GM18511 (cell line): ENCODE results near the gene CIAO2B.
"Not testable (repeated sequence)": the region's sequence is repeated elsewhere in the genome, so short reads cannot be mapped to it uniquely, and the experiment has no call there.

Experiments used
- ATAC-seq: cut with Tn5 transposase; IDR thresholded peaks from one replicate; pipeline ENCODE4 v1.9.1; 2021; ENCODE audit warnings: mild to moderate bottlenecking, moderate library complexity; ENCODE audit not compliant: unreplicated experiment

CIAO2B gene

DNA sequence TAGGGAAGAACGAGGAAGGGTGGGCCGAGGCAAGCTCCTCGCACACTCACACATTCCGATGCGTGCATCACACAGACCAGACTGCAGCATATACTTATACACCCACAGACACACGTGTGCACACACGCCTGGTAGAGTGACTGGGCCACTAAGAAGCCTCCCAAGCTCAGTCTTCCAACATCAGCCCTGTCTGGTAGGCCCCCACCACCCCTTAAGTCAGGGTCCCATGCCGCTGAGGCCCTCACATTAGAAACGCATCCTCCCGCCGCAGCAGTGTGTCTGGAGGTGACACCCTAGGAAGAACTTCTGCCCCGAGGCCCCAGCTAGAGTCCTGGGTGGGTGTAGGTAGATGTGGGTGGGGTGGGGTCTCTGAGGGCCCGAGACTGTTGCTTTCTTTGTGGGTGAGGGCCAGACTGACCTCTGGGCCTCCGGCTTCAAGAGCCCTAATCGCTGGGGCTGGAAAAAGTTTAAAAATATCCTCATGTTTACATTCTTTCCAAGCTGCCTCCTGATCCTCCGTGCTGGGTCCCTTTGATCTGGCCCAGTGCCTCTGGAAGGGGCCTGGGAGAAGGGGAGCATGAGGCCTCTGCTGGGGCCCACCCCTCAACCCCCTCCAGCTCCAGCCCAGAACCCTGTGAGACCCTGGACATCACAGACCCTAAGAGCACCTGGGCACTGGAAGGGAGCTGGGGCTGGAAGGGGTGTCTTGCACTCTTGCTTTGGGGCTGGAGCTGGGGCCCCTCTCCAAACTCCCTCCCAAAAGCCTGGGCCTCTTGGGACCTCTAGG is 29.2 kb downstream of the CIAO2B start:
- no peak for ATAC-seq

DNA sequence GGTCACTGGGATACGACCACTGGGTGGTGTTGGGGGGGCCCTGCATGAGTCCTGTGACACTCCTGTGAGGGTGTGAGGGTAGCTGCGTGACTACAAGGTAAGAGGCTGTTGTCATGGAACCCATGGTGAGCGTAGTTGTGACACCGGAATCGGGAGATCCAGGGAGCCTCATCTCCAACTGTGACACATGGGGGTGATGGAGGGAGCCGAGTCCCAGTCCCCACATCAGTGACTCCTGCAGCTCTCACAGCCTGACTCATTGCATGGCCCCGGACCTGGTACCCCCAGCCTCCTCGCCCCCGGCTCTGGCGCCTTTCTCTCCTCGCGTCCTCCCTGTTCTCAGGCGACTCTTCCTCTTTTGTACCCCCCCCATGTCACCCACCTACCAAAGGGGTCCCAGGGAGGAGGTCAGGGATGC is 29.8 kb downstream of the CIAO2B start:
- ATAC-seq, result no peak

DNA sequence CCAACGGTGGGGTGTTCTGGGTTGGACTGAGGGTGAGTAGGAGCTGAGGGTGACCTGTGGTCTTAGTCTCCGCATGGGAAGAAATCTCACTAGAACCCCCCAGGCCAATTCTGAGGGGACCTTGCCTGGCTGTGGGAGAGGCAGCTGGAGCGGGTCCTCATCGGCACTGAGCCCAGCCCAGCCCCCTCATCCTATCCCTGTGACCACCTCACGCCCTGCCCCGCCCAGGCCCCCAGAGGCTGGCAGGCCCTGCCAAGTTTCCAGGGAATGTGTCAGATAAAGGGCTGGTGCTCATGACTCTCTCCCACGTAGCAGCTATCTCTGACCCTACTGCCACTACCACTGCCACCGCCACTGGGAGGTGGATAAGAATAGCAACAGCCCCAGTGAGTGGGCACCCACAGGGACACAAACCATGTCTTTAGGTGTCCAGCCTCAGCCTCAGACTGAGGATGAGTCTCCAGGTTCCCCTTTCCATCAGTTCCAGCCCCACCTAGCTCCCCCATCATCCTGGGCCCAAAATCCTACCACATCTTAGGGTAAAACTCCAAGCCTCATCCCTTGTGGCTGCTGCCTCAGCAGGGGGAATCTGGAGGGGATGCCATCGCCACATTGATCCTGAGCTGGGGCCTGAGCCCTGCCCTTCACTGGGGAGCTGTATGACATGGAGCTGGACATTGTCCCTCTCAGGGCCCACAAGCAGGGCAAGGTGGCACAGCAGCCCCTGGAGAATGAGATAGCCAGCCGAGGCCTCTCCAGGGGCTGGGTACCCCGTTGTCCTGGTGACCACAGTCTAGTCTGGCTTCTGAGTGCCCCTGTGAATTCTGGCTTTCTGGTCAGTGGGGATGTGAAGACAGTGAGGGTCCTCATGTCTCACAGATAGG is 30.4 kb downstream of the CIAO2B start:
- ATAC-seq, result no peak

DNA sequence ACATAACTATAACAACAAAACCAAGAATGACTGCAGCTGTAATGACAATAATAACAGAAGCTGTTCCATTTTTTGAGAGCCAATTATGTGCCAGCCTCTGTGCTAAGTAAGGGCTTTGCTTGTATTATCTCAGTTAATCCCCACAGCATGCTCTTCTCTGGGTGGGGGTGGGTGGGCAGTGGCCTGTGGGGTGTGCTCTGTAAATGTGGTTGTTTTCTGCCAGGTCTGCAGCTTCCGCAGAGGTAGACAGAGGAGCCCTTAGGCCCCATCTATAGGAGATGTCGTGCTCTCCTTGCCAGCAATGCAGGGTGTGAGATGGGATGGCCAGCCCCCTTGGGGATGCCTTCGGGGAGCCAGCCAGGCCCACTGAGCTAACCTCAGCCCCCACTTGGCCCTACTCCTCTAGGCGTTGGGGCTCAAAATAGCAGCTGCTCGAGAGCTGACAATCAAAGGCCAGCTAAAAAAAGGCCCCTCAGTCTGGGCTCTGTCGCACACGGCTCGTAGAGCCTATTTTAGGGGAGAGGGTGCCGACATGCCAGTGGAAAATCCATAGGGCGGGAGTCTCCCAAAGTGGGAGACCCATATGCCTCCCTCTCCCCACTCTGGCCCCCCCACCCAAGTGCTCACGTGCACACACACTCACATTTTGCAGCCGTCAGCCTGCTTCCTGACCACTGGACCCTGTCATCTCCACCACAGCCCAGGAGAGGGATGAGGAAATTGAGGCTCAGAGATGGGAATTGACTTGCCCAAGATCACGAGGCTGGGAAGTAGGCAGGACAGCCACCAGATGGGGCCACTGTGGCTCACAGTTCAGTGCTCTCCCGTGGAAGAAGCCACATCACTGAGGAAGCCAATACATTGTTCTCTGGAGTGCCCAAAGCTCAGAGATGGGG is 31.3 kb downstream of the CIAO2B start:
- no peak for ATAC-seq

DNA sequence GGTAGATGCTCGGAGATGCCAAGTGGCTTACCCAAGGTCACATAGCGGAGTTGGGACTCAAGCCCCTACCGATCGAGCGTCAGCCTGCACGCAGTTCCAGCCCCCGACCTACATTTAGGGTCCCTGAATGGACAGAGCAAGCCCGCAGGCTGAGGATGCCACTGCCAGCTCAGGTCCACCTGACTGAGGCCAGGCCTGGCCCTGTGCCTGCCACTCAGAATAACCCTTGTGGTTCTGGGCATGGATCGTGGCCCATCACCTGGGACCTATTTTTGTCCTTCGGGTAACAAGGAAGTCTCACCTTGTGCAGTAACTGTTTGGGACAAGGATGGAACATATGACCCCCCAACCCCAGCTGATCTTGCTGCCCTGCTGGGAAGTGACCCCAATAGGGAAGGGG is 32.6 kb downstream of the CIAO2B start:
- ATAC-seq, result no peak

DNA sequence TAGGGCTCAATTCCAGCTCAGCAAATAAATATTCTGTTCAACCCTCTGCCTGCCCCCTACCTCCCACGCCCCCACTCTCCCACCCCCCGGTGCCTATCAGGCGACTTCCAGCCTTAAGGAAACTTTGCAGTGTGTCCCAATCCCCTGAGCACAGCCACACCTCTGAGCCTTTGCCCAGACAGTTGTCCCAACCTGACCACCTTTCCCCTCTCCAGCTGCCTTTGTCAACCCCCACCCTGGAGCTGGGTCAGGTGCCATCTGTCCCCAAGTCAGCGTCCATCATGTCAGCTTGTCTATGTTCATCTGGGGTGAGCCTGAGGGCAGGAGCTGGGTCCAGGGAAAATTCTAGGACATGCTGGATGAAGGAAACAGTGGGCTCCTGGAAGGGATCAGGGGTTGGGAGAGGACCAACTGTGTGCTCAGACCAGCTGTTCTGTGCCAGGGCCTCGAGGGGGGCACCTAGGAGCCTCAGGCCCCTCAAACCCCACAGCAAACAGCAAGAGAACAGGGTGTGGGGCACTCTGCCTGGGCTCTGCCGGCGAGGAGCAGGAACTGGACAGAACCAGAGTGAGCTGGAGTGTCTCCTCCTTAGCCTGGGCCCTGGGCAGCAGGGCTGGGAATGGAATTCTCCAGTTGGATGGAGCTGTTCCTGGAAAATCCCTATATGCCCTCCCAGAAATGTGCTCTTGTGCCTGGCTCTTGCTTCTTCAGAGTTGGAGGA is 33.3 kb downstream of the CIAO2B start:
- ATAC-seq, result no peak

DNA sequence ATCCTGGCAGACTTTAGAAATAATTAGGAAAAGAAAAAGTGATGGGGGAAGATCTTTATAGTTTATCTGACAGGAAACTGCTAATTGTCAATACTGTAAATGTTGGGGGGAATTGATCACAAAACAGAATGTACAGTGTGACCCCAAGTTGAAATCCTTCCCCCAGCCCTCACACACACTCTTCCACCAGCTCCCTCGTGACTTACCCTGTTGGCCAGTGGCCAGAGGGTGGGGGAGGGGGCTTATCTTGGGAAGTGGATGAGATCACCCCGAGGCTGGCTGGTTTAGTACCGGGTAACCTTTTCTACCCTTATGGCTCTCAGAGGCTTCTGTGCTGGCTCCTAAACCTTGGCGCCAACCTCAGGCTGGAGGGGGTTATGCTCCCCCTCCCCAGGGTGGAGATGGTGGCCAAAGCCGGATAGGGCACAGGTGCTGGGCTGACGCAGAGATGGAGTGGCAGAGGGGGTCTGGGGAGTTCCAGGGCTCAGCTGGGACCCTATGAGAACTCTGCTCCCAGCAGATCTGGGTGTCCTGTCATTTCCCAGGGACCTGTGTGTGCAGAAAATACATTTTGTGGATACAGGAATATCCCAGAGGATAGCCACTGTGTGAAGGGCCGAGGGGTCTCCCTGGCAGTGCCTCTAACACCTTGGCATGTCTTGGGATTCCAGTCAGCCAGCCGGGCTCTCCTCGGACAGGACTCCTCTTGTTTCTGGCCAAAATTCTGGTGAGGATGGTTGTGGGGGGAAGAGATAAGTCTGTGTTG is 34.1 kb downstream of the CIAO2B start:
- ATAC-seq, result no peak

DNA sequence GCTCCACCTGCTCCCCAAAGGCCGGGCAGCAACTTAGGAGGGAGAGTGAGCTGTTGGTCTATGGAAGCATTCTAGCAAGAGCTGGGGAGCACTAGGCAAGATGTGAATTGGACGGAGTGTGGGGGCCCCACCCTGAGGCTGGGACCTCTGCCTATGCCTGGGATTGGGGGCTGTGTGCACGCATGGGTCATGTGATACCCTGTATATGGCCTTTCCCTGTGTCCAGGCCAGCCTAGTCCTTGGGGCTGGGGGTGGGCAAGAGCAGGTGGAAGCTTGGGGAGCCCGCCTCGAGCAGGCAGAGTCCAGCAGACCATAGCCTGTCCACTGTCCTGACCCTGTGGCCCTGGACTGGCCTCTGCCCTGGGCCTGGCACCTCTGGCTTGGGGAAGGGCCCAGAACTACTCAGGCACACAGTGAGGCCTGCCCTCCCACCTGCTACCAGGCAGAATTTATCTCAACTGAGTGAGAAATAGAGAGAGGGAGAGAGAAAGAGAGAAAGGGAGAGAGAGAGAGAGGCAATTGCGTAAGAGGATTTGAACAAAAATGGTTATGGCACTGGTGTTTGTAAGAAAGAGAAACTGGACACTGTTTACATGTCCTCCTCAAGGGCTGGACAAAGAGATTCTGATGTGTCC is 34.8 kb downstream of the CIAO2B start:
- ATAC-seq, result no peak

DNA sequence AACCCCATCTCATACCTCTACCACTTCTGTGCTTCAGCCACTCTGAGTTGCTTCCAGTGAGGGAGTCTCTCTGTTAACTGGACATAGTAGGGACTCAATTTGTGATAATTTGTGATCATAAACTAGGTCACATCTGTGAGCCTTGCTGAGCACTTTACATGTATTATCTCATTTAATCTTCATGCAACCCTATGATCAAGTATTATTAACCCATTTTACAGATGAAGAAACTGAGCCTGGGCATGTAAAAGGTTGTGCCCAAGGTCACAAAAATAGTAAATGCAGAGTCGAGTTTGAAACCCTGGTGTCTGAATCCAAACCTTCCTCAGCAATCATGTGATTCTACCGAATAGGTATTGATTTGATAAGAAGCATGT is 35.3 kb downstream of the CIAO2B start:
- ATAC-seq, result no peak

DNA sequence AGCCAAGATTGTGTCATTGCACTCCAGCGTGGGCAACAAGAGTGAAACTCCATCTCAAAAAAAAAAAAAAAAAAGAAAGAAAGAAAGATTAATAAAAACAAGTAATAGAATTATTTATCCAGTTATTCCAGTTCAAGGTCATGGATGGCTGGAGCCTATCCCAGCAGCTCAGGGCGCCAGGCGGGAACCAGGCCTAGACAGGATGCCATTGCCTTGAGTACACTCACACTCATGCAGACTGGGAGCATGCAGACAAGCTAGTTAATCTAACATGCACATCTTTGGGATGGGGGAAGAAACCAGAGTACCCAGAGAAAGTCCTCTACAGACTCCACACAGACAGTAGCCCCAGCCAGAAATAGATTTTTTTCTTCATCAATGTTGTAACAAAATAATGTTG is 36.0 kb downstream of the CIAO2B start:
- no peak for ATAC-seq

DNA sequence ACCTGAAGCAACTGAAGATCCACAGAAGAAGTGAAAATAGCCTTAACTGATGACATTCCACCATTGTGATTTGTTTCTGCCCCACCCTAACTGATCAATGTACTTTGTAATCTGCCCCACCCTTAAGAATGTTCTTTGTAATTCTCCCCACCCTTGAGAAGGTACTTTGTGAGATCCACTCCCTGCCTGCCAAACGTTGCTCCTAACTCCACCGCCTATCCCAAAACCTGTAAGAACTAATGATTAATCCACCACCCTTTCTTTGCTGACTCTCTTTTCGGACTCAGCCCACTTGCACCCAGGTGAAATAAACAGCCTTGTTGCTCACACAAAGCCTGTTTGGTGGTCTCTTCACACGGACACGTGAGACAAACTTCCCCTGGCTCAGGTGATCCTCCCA is 37.5 kb downstream of the CIAO2B start:
- not testable (repeated sequence) for ATAC-seq

DNA sequence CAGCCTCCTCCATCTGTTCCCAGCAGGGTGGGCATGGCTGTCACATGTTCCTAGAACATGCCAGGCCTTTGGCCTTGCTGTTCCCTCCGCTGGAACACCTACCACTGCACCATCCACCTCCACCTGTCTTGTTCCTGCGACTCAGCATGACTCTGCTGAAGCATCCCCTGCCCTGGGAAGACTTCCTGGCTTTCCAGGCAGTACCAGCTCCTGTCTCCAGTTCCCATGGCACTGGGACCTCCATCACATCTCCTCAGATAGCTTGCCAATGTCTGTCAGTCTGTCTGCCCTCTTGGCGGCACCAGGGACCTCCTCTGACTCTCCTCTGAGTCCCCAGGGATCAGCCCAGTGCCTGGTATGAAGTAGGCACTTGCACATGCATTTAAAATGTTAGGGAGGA is 38.2 kb downstream of the CIAO2B start:
- ATAC-seq, result no peak

DNA sequence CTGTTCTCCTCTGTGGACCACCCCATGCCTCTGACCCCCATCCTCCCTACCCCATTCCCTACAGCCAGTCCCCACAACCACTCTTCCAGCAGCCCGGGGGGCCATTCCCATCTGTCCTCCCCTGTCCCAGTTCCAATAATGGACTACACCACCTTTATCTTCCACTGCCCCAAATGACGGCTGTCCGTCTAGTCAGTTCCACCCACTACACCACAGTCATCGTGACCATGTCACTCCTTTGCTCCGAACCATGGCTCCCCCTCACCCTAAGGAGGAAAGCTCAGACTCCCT is 38.6 kb downstream of the CIAO2B start:
- ATAC-seq, result no peak

DNA sequence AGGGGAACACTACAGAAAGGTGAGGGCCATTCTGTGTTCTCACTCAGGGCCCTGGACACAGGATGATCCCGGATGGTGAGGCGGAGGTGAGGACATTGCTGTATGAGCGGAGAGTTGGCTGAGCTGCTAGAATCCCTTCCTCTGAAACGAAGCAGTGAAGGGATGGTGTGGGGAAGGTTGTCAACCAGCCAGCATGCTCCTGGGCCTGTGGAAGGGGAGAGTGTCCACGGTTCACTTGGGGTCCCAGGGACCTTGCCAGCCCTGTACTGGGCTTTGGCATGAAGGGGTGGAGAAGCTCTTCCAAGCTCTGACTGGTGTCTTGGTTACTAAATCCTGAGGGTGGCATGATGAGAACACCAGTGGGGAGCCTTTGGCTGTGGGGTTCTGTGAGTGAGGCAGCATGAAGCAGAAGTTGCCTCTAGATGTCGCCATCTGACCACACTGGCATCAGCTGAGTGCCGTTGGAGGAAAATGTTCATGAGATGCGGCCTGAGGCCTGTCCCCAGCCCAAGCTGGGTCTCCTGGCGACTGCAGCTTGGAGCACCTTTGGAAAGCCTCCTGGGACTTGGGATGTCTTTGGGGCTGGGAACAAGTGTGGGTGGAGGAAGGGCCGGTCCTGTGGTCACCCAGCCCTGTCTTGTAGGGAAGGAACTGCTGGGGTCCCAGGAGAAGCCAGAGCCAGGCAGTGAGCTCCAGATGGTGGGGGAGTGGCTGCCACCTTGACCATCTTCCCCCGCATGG is 39.1 kb downstream of the CIAO2B start:
- ATAC-seq, result peak; percentile 59

DNA sequence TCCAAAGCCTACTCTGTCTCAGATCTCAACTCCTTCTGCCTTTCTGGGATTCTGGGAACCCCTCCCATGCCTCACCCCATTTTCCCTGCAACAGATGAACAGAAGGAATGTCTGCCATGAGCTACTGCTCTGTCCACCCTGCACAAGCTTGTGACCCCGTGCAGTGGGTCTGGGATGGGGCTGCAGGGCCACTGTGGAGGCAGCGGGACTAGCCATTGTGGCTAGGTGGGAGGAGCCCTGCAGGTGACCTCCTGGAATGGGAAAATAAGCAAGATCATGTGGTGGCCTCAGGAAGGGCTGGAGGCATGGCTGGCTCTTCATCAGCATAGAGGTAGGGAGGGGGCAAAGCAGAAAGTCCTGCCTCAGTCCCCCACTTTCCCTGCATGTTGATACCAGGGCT is 40.1 kb downstream of the CIAO2B start:
- no peak for ATAC-seq

DNA sequence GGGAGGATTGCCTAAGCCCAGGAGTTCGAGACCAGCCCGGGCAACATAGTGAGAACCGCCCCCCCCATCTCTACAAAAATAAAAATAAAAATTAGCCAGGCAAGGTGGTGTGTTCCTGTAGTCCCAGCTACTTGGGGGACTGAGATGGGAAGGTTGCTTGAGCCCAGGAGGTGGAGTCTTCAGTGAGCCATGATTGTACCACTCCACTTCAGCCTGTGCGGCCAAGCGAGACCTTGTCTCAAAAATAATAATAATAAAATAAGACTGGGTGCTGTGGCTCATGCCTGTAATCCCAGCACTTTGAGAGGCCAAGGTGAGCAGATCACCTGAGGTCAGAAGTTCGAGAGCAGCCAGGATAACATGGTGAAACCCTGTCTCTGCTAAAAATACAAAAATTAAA is 42.4 kb downstream of the CIAO2B start:
- no peak for ATAC-seq

DNA sequence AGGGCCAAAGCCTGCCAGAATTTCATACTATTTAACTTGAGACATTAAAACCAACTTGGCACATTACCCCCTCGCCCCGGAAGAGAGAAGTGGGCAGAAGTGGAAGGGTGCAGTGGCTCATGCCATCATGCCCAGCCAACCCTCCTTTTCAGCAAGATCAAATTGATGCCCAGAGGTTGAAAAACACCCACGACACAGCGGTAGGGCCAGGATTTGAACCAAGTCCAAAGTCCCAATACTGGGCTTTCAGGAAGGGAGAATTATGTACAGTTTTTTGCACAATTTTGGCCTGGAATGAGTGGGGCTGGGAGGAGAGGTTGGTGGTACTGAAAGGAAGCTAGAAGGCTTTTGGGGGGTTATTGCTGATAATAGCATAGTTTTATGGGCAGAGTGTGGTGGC is 42.8 kb downstream of the CIAO2B start:
- ATAC-seq, result no peak

DNA sequence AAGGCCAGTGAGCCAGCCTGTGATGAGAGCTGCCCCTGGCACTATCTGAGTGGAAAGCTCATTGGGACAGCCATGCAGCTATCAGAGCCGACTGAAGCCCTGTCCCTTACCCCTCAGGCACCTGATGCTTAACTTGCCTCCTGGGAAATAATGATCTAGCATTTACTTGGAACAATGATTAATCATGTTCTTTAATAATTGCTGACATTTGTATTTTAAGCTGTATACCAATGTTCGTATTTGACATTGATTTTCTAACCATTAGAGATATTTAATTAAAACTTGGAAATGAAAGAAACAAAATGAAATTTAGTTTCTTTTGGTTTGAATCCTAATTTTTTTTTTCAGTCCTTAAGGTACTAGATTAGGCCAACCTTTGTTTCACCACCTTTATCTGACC is 43.4 kb downstream of the CIAO2B start:
- no peak for ATAC-seq

DNA sequence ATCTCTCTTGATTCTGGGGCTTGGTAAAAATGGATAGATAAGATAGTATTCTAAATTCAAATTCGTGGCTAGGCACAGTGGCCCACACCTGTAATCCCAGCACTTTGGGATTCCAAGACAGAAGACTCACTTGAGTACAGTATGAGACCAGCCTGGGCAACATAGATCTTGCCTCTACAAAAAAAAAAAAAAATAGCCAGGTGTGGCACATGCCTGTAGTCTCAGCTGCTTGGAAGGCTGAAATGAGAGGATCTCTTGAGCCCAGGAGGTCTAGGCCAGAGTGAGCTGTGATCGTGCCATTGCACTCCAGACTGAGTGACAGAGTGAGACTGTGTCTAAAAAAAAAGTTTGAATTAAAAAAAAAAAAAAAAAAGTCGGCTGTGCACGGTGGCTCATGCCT is 44.6 kb downstream of the CIAO2B start:
- ATAC-seq, result no peak
